ENCODE data around the gene TBC1D22B.

TBC1D22B gene

GRCh38 chr6:37243816-37244370, 13.7 kb upstream of the TBC1D22B start:
- Histone ChIP-seq H3K9ac (ENCODE audit: low read length) (no peak overlapping the region), H4K8ac (ENCODE audit: low read depth, low read length) (no peak overlapping the region), H3K4me2 (ENCODE audit: low read length) (no peak overlapping the region), H3K4me1 (ENCODE audit: control insufficient read depth in 1 of 2, insufficient read depth in 2 of 2, low read length in 2 of 2) (peaks cover 16 to 18% of the 10 kb centered on the region in 2 experiments), H3K27ac (ENCODE audit: low read depth, low read length) (no peak overlapping the region), H4K91ac (ENCODE audit: low read depth, low read length) (no peak overlapping the region), H3K18ac (ENCODE audit: low read length) (no peak overlapping the region), H4K12ac (ENCODE audit: low read depth, low read length) (no peak overlapping the region), H3K4me3 (ENCODE audit: low read depth, low read length) (no peak overlapping the region), H3K79me2 (ENCODE audit: control insufficient read depth, insufficient read depth, low read length, poor library complexity) (peaks cover 3% of the 10 kb centered on the region), H3K27me3 (ENCODE audit: insufficient read depth, low read length) (no peaks in the 10 kb centered on the region), H2BK12ac (ENCODE audit: low read length) (no peak overlapping the region), H2BK5ac (ENCODE audit: low read depth, low read length, poor library complexity) (no peak overlapping the region), H3K14ac (ENCODE audit: low read length) (no peak overlapping the region), H3K9me3 (ENCODE audit: insufficient read depth, low read depth, low read length) (no peaks in the 10 kb centered on the region), H3K79me1 (ENCODE audit: low read length) (peaks cover 18% of the 10 kb centered on the region), H3K4ac (ENCODE audit: low read depth, low read length) (no peak overlapping the region), H3K36me3 (ENCODE audit: control insufficient read depth in 1 of 2, insufficient read depth in 2 of 2, low read length in 2 of 2) (no peaks in the 10 kb centered on the region), H3K23ac (ENCODE audit: low read length) (no peak overlapping the region), H2AFZ (ENCODE audit: insufficient read depth, low read length, poor library complexity) (no peak overlapping the region), H2AK5ac (ENCODE audit: low read length) (no peak overlapping the region), H2BK120ac (ENCODE audit: insufficient read depth, low read length, poor library complexity) (no peak overlapping the region)
- DNase-seq, result peak in 1 of 2 donors; percentile 53
- WGBS (ENCODE audit: extremely low coverage, insufficient coverage, insufficient read length), result no CpG with 5 or more reads among the region's 3 CpGs

- no peak overlapping the region for H3K23ac ChIP-seq (ENCODE audit: low read length)
- peak overlapping the region; percentile 32 for H4K91ac ChIP-seq (ENCODE audit: low read depth, low read length)
- no peak overlapping the region for H4K8ac ChIP-seq (ENCODE audit: low read depth, low read length)
- no peak overlapping the region for H3K18ac ChIP-seq (ENCODE audit: low read length)
- peak overlapping the region; percentile 56 for H2BK12ac ChIP-seq (ENCODE audit: low read length)
- H3K27ac ChIP-seq (ENCODE audit: low read depth, low read length), result no peak overlapping the region
- peak overlapping the region; percentile 1 for H2BK120ac ChIP-seq (ENCODE audit: insufficient read depth, low read length, poor library complexity)
- no peak overlapping the region for H2AFZ ChIP-seq (ENCODE audit: insufficient read depth, low read length, poor library complexity)
- H2AK5ac ChIP-seq (ENCODE audit: low read length), result no peak overlapping the region
- H3K4me3 ChIP-seq (ENCODE audit: low read depth, low read length), result no peak overlapping the region
- peaks cover 3% of the 10 kb centered on the region for H3K79me2 ChIP-seq (ENCODE audit: control insufficient read depth, insufficient read depth, low read length, poor library complexity)
- H3K4ac ChIP-seq (ENCODE audit: low read depth, low read length), result no peak overlapping the region
- no peaks in the 10 kb centered on the region for H3K36me3 ChIP-seq (ENCODE audit: control insufficient read depth in 1 of 2, insufficient read depth in 2 of 2, low read length in 2 of 2)
- no peak overlapping the region for H3K9ac ChIP-seq (ENCODE audit: low read length)
- no CpG with 5 or more reads among the region's 6 CpGs for WGBS (ENCODE audit: extremely low coverage, insufficient coverage, insufficient read length)
- no peak overlapping the region for H3K4me2 ChIP-seq (ENCODE audit: low read length)
- H3K9me3 ChIP-seq (ENCODE audit: insufficient read depth, low read depth, low read length), result no peaks in the 10 kb centered on the region
- H2BK5ac ChIP-seq (ENCODE audit: low read depth, low read length, poor library complexity), result no peak overlapping the region
- no peak overlapping the region for H3K14ac ChIP-seq (ENCODE audit: low read length)
- peaks cover 18% of the 10 kb centered on the region for H3K79me1 ChIP-seq (ENCODE audit: low read length)
- H3K27me3 ChIP-seq (ENCODE audit: insufficient read depth, low read length), result no peaks in the 10 kb centered on the region
- peaks cover 16 to 18% of the 10 kb centered on the region in 2 experiments for H3K4me1 ChIP-seq (ENCODE audit: control insufficient read depth in 1 of 2, insufficient read depth in 2 of 2, low read length in 2 of 2)
- no peak overlapping the region for H4K12ac ChIP-seq (ENCODE audit: low read depth, low read length)
- peak in 1 of 2 donors; percentile 18 for DNase-seq
Measured at GRCh38 chr6:37244430-37245310, 12.9 kb upstream of the TBC1D22B start.

- Histone ChIP-seq H2BK5ac (ENCODE audit: low read depth, low read length, poor library complexity) (no peak overlapping the region), H2AK5ac (ENCODE audit: low read length) (no peak overlapping the region), H2BK120ac (ENCODE audit: insufficient read depth, low read length, poor library complexity) (no peak overlapping the region), H3K4me1 (ENCODE audit: control insufficient read depth in 1 of 2, insufficient read depth in 2 of 2, low read length in 2 of 2) (no peaks in the 10 kb centered on the region), H4K12ac (ENCODE audit: low read depth, low read length) (no peak overlapping the region), H3K27ac (ENCODE audit: low read depth, low read length) (no peak overlapping the region), H3K36me3 (ENCODE audit: control insufficient read depth in 1 of 2, insufficient read depth in 2 of 2, low read length in 2 of 2) (no peaks in the 10 kb centered on the region), H4K8ac (ENCODE audit: low read depth, low read length) (no peak overlapping the region), H3K4me3 (ENCODE audit: low read depth, low read length) (no peak overlapping the region), H3K27me3 (ENCODE audit: insufficient read depth, low read length) (no peaks in the 10 kb centered on the region), H3K79me1 (ENCODE audit: low read length) (no peaks in the 10 kb centered on the region), H3K4ac (ENCODE audit: low read depth, low read length) (no peak overlapping the region), H3K9ac (ENCODE audit: low read length) (no peak overlapping the region), H4K91ac (ENCODE audit: low read depth, low read length) (no peak overlapping the region), H3K18ac (ENCODE audit: low read length) (no peak overlapping the region), H3K9me3 (ENCODE audit: insufficient read depth, low read depth, low read length) (no peaks in the 10 kb centered on the region), H2BK12ac (ENCODE audit: low read length) (no peak overlapping the region), H3K4me2 (ENCODE audit: low read length) (no peak overlapping the region), H3K14ac (ENCODE audit: low read length) (no peak overlapping the region), H3K23ac (ENCODE audit: low read length) (no peak overlapping the region), H3K79me2 (ENCODE audit: control insufficient read depth, insufficient read depth, low read length, poor library complexity) (no peaks in the 10 kb centered on the region), H2AFZ (ENCODE audit: insufficient read depth, low read length, poor library complexity) (no peak overlapping the region)
- WGBS (ENCODE audit: extremely low coverage, insufficient coverage, insufficient read length), result no CpG with 5 or more reads among the region's 4 CpGs
- no peak for DNase-seq
Measured at GRCh38 chr6:37251211-37251780, 6.3 kb upstream of the TBC1D22B start.

- Histone ChIP-seq H2AK5ac (ENCODE audit: low read length) (no peak overlapping the region), H3K36me3 (ENCODE audit: control insufficient read depth in 1 of 2, insufficient read depth in 2 of 2, low read length in 2 of 2) (no peaks in the 10 kb centered on the region), H4K8ac (ENCODE audit: low read depth, low read length) (no peak overlapping the region), H3K23ac (ENCODE audit: low read length) (no peak overlapping the region), H3K4me1 (ENCODE audit: control insufficient read depth in 1 of 2, insufficient read depth in 2 of 2, low read length in 2 of 2) (no peaks in the 10 kb centered on the region), H3K18ac (ENCODE audit: low read length) (no peak overlapping the region), H3K4ac (ENCODE audit: low read depth, low read length) (no peak overlapping the region), H3K79me2 (ENCODE audit: control insufficient read depth, insufficient read depth, low read length, poor library complexity) (peaks cover 3% of the 10 kb centered on the region), H3K27ac (ENCODE audit: low read depth, low read length) (no peak overlapping the region), H3K4me2 (ENCODE audit: low read length) (no peak overlapping the region), H2AFZ (ENCODE audit: insufficient read depth, low read length, poor library complexity) (no peak overlapping the region), H3K14ac (ENCODE audit: low read length) (no peak overlapping the region), H2BK12ac (ENCODE audit: low read length) (no peak overlapping the region), H4K12ac (ENCODE audit: low read depth, low read length) (no peak overlapping the region), H3K79me1 (ENCODE audit: low read length) (peaks cover 7% of the 10 kb centered on the region), H4K91ac (ENCODE audit: low read depth, low read length) (no peak overlapping the region), H2BK120ac (ENCODE audit: insufficient read depth, low read length, poor library complexity) (no peak overlapping the region), H3K4me3 (ENCODE audit: low read depth, low read length) (no peak overlapping the region), H2BK5ac (ENCODE audit: low read depth, low read length, poor library complexity) (no peak overlapping the region), H3K27me3 (ENCODE audit: insufficient read depth, low read length) (no peaks in the 10 kb centered on the region), H3K9ac (ENCODE audit: low read length) (no peak overlapping the region), H3K9me3 (ENCODE audit: insufficient read depth, low read depth, low read length) (no peaks in the 10 kb centered on the region)
- no peak for DNase-seq
Measured at GRCh38 chr6:37253486-37254007, 4.0 kb upstream of the TBC1D22B start.

Data from trophoblast cell (in vitro differentiated cells and primary cell).